Measurements from ENCODE around the gene SAMD9. TPM values are rescaled to one million over a fixed set of nuclear protein-coding genes. Genes with fewer than 3 reads are reported as not detected.

SAMD9 gene
- total and polyA plus RNA-seq, 2 donors (not counting 3 experiments of a cell fraction or from before 2014, with no cell fraction given): 0.92 to 6.8 TPM

- no peak for DNase-seq (ENCODE audit: low read depth, low spot score)
- Histone ChIP-seq H3K79me2 (ENCODE audit: control insufficient read depth, insufficient read depth, low read length) (no peaks in the 10 kb centered on the region), H3K9ac (replicated peaks; ENCODE audit: extremely low read depth, insufficient read depth, low read length) (no peak overlapping the region), H3K9me1 (replicated peaks; ENCODE audit: control insufficient read depth, extremely low read depth, insufficient read depth, low read length) (no peaks in the 10 kb centered on the region), H4K20me1 (replicated peaks; ENCODE audit: control insufficient read depth, extremely low read depth, insufficient read depth, low read length) (no peaks in the 10 kb centered on the region), H3K27me3 (ENCODE audit: control insufficient read depth in 2 of 2, insufficient read depth in 2 of 2, low read length in 2 of 2) (no peaks in the 10 kb centered on the region), H3K27ac (ENCODE audit: insufficient read depth, low read depth, low read length) (no peak overlapping the region), H3K4me1 (ENCODE audit: control insufficient read depth, extremely low read depth, insufficient read depth, low read length) (peaks cover 10% of the 10 kb centered on the region), H3K4me3 (replicated peaks in 1 of 3; ENCODE audit: insufficient read depth in 1 of 3, low read depth in 1 of 3, low read length in 3 of 3) (no peak overlapping the region), H3K9me3 (replicated peaks; ENCODE audit: control insufficient read depth, insufficient read depth, low read length) (no peaks in the 10 kb centered on the region), H3K36me3 (ENCODE audit: control insufficient read depth in 2 of 2, extremely low read depth in 1 of 2, insufficient read depth in 2 of 2, low read length in 2 of 2) (no peaks in the 10 kb centered on the region), H3K4me2 (ENCODE audit: insufficient read depth, low read length) (no peak overlapping the region), H2AFZ (ENCODE audit: low read depth, low read length) (peak overlapping the region; percentile 31)
- ChIA-PET CTCF (interaction anchor here (1.4 kb wide), 1 partner anchor 14 kb away, joined by 4 read pairs; no protein-coding TSS in a partner anchor), POLR2A (no interaction called here)
- FAIRE-seq: no peak
- TF ChIP-seq JUN (IDR thresholded peaks at IDR 0.05; ENCODE audit: borderline replicate concordance, insufficient read depth, insufficient read length, low read depth) (no peak), CTCF (IDR thresholded peaks at IDR 0.05; ENCODE audit: extremely low read depth in 1 of 2, insufficient read depth in 1 of 2, low read depth in 1 of 2, low read length in 2 of 2) (no peak), POLR2AphosphoS5 (IDR thresholded peaks at IDR 0.05; ENCODE audit: insufficient read depth, low read depth, low read length) (no peak), POLR2A (IDR thresholded peaks at IDR 0.05; ENCODE audit: low read depth, low read length) (no peak), MAX (IDR thresholded peaks at IDR 0.05; ENCODE audit: insufficient read depth, insufficient read length) (no peak), FOS (IDR thresholded peaks at IDR 0.05; ENCODE audit: borderline replicate concordance, insufficient read depth, low read length) (no peak), GATA2 (IDR thresholded peaks at IDR 0.05; ENCODE audit: insufficient read depth, insufficient read length, low read depth, low read length) (no peak), EZH2 (IDR thresholded peaks at IDR 0.05; ENCODE audit: borderline replicate concordance, low read depth, low read length, severe bottlenecking) (no peak), MYC (IDR thresholded peaks at IDR 0.05; ENCODE audit: low read depth, low read length) (no peak)
- no TSS peak for BruUV-seq (replicated peaks)
- intact Hi-C loops (cut with micrococcal nuclease): no loop called here
- dilution Hi-C loops (cut with MboI; ENCODE audit: extremely low pct_ligation_motif_present, low sequenced_read_pairs): no loop called here
Observed at GRCh38 chr7:93119191-93119905, 1.6 kb upstream of the SAMD9 start.
